ENCODE results near the gene CNN1. TPM values are rescaled to one million over a fixed set of nuclear protein-coding genes. Genes with fewer than 3 reads are reported as not detected.

Gene CNN1
- total and polyA plus RNA-seq, 2 experiments from 2014 or later = 12.1 to 12.6 TPM

GRCh38 chr19:11495481-11495880, 43.2 kb upstream of the CNN1 start:
- no peaks in the 10 kb centered on the region for H3K36me3 ChIP-seq (replicated peaks; ENCODE audit: insufficient read depth, low read depth)
- TF ChIP-seq EZH2phosphoT487 (IDR thresholded peaks at IDR 0.05; ENCODE audit: low read depth, severe bottlenecking, unreplicated experiment) (no peak), EZH2 (IDR thresholded peaks at IDR 0.05; ENCODE audit: borderline replicate concordance) (no peak), CTCF (IDR thresholded peaks at IDR 0.05; ENCODE audit: poor library complexity) (no peak)
- no peak for DNase-seq (ENCODE audit: low spot score)
- 90% methylated on average over 10 of the region's 10 CpGs for WGBS (ENCODE audit: low lambda C conversion rate, missing lambda C conversion rate)
- H2AFZ ChIP-seq = no peak overlapping the region
- H3K4me2 ChIP-seq = no peak overlapping the region
- H3K4me3 ChIP-seq = no peak overlapping the region
- no peaks in the 10 kb centered on the region for H3K27me3 ChIP-seq
- H3K27ac ChIP-seq = no peak overlapping the region
- H3K4me1 ChIP-seq (ENCODE audit: insufficient read depth) = no peaks in the 10 kb centered on the region
- no peaks in the 10 kb centered on the region for H3K79me2 ChIP-seq
- H3K9me2 ChIP-seq (replicated peaks; ENCODE audit: insufficient read depth) = no peaks in the 10 kb centered on the region
- no peaks in the 10 kb centered on the region for H3K9me3 ChIP-seq (ENCODE audit: low read depth)
- no peaks in the 10 kb centered on the region for H4K20me1 ChIP-seq (ENCODE audit: insufficient read depth, poor library complexity, severe bottlenecking)

GRCh38 chr19:11495885-11496284, 42.8 kb upstream of the CNN1 start:
- TF ChIP-seq EZH2 (IDR thresholded peaks at IDR 0.05; ENCODE audit: borderline replicate concordance) (no peak), EZH2phosphoT487 (IDR thresholded peaks at IDR 0.05; ENCODE audit: low read depth, severe bottlenecking, unreplicated experiment) (no peak), CTCF (IDR thresholded peaks at IDR 0.05; ENCODE audit: poor library complexity) (no peak)

GRCh38 chr19:11496391-11497163, 42.1 kb upstream of the CNN1 start:
- Histone ChIP-seq H3K27me3 (no peaks in the 10 kb centered on the region), H3K36me3 (replicated peaks; ENCODE audit: insufficient read depth, low read depth) (no peaks in the 10 kb centered on the region), H3K4me1 (ENCODE audit: insufficient read depth) (no peaks in the 10 kb centered on the region), H3K4me3 (no peak overlapping the region), H3K79me2 (no peaks in the 10 kb centered on the region), H3K27ac (no peak overlapping the region), H4K20me1 (ENCODE audit: insufficient read depth, poor library complexity, severe bottlenecking) (no peaks in the 10 kb centered on the region), H3K9me2 (replicated peaks; ENCODE audit: insufficient read depth) (no peaks in the 10 kb centered on the region), H2AFZ (no peak overlapping the region), H3K4me2 (no peak overlapping the region), H3K9me3 (ENCODE audit: low read depth) (no peaks in the 10 kb centered on the region)
- peak; percentile 72 for DNase-seq (ENCODE audit: low spot score)
- WGBS (ENCODE audit: low lambda C conversion rate, missing lambda C conversion rate) = 71% methylated on average over 17 of the region's 17 CpGs
- peak; percentile 54 for TF ChIP-seq CTCF (IDR thresholded peaks at IDR 0.05; ENCODE audit: poor library complexity)
- no peak for TF ChIP-seq EZH2phosphoT487 (IDR thresholded peaks at IDR 0.05; ENCODE audit: low read depth, severe bottlenecking, unreplicated experiment)

More at GRCh38 chr19:11495885-11496284, 42.8 kb upstream of the CNN1 start:
- Histone ChIP-seq H3K4me2 (no peak overlapping the region), H3K36me3 (replicated peaks; ENCODE audit: insufficient read depth, low read depth) (no peaks in the 10 kb centered on the region), H3K4me3 (no peak overlapping the region), H4K20me1 (ENCODE audit: insufficient read depth, poor library complexity, severe bottlenecking) (no peaks in the 10 kb centered on the region), H2AFZ (no peak overlapping the region), H3K27me3 (no peaks in the 10 kb centered on the region), H3K27ac (no peak overlapping the region), H3K9me2 (replicated peaks; ENCODE audit: insufficient read depth) (no peaks in the 10 kb centered on the region), H3K79me2 (no peaks in the 10 kb centered on the region), H3K9me3 (ENCODE audit: low read depth) (no peaks in the 10 kb centered on the region), H3K4me1 (ENCODE audit: insufficient read depth) (no peaks in the 10 kb centered on the region)
- no peak for DNase-seq (ENCODE audit: low spot score)
- WGBS (ENCODE audit: low lambda C conversion rate, missing lambda C conversion rate) = 98% methylated on average over 22 of the region's 22 CpGs
